IMR-90 (cell line): Measurements from ENCODE around the gene FARS2. TPM values are rescaled to one million over a fixed set of nuclear protein-coding genes. Genes with fewer than 3 reads are reported as not detected.

Experiments used
- ATAC-seq: fragments of 200-7000 bp; cut with Tn5 transposase; 2 replicates; pipeline ENCODE4 v1.9.1; 2020; ENCODE audit warnings: low read depth, mild to moderate bottlenecking, moderate library complexity
- BruUV-seq: library from RNA; stranded (reverse); fragments of 400-500 nt; replicated peaks from 2 replicates; lab custom pipeline; 2021; lab: Mats Ljungman, UMichigan
- CTCF ChIA-PET: fragments of 300-600 bp; formaldehyde crosslinking; extraction: SDS; loops from one replicate; lab custom pipeline; 2021; ENCODE audit warnings: antibody characterized with exemption; lab: Yijun Ruan, JAX
- POLR2A ChIA-PET: fragments of 300-600 bp; sonication (Branson Sonifier 250); formaldehyde crosslinking; loops from one replicate; lab custom pipeline; 2022; ENCODE audit warnings: antibody characterized with exemption; ENCODE audit not compliant: unreplicated experiment; lab: Charles Lee
- DNase-seq: peaks from one replicate; pipeline ENCODE4 v3.0.0; 2013
- H2AFZ ChIP-seq: replicated peaks from 2 replicates; pipeline ENCODE3; 2013; ENCODE audit warnings: low read length, mild to moderate bottlenecking; ENCODE audit not compliant: poor library complexity
- H2AK5ac ChIP-seq: 2 replicates; pipeline ENCODE4 v1.6.1; 2013; ENCODE audit warnings: low read depth, low read length, inconsistent platforms
- H2AK9ac ChIP-seq: replicated peaks from 2 replicates; pipeline ENCODE3; 2013; ENCODE audit warnings: mild to moderate bottlenecking, low read depth, low read length, moderate library complexity; ENCODE audit not compliant: poor library complexity
- H2BK120ac ChIP-seq: 2 replicates; pipeline ENCODE4 v1.6.1; 2013; ENCODE audit warnings: low read depth, low read length, inconsistent platforms
- H2BK15ac ChIP-seq: 3 replicates; pipeline ENCODE4 v1.6.1; 2013; ENCODE audit warnings: low read depth, low read length, inconsistent platforms
- H2BK20ac ChIP-seq: 2 replicates; pipeline ENCODE4 v1.6.1; 2013; ENCODE audit warnings: low read depth, mild to moderate bottlenecking, inconsistent platforms, low read length, moderate library complexity
- H2BK5ac ChIP-seq: 2 replicates; pipeline ENCODE4 v1.6.1; 2013; ENCODE audit warnings: mild to moderate bottlenecking, low read depth, low read length, inconsistent platforms; ENCODE audit not compliant: poor library complexity, severe bottlenecking
- H3K14ac ChIP-seq: replicated peaks from 2 replicates; pipeline ENCODE4 v1.6.1; 2013; ENCODE audit warnings: low read depth, low read length, inconsistent platforms
- H3K18ac ChIP-seq: 2 replicates; pipeline ENCODE4 v1.6.1; 2013; ENCODE audit warnings: low read depth, low read length, control low read depth
- H3K23ac ChIP-seq: 2 replicates; pipeline ENCODE4 v1.6.1; 2013; ENCODE audit warnings: low read depth, low read length, inconsistent platforms
- H3K27ac ChIP-seq: 2 replicates; pipeline ENCODE4 v1.5.1; 2013; ENCODE audit warnings: mild to moderate bottlenecking, control low read depth, low read length; ENCODE audit not compliant: insufficient read depth
- H3K27me3 ChIP-seq: 2 replicates; pipeline ENCODE4 v1.6.1; 2013; ENCODE audit warnings: low read length; ENCODE audit not compliant: control insufficient read depth, insufficient read depth
- H3K36me3 ChIP-seq: 2 replicates; pipeline ENCODE4 v1.6.1; 2013; ENCODE audit warnings: low read length, mixed read lengths; ENCODE audit not compliant: control insufficient read depth, insufficient read depth
- H3K4ac ChIP-seq: 2 replicates; pipeline ENCODE4 v1.6.1; 2013; ENCODE audit warnings: low read depth, low read length, inconsistent platforms
- H3K4me1 ChIP-seq: 2 replicates; pipeline ENCODE4 v1.6.1; 2013; ENCODE audit warnings: low read length, mixed read lengths; ENCODE audit not compliant: control insufficient read depth, insufficient read depth
- H3K4me2 ChIP-seq: 2 replicates; pipeline ENCODE4 v1.6.1; 2013; ENCODE audit warnings: low read depth, mild to moderate bottlenecking, control low read depth, low read length, moderate library complexity
- H3K4me3 ChIP-seq: 2 replicates; pipeline ENCODE4 v1.5.1; 2013; ENCODE audit warnings: low read depth, mild to moderate bottlenecking, control low read depth, low read length, moderate library complexity; ENCODE audit not compliant: insufficient read depth
- H3K56ac ChIP-seq: 2 replicates; pipeline ENCODE4 v1.6.1; 2013; ENCODE audit warnings: low read length, inconsistent platforms; ENCODE audit not compliant: insufficient read depth; ENCODE audit errors: extremely low read depth
- H3K79me1 ChIP-seq, 2 experiments: 2 replicates each; pipeline ENCODE4 v1.6.1; 2013; ENCODE audit warnings: low read length in 2 of 2, inconsistent platforms in 1 of 2, low read depth in 1 of 2
- H3K9ac ChIP-seq: 2 replicates; pipeline ENCODE4 v1.6.1; 2013; ENCODE audit warnings: low read depth, low read length, control low read depth
- H3K9me1 ChIP-seq: 2 replicates; pipeline ENCODE4 v1.6.1; 2013; ENCODE audit warnings: low read length, inconsistent platforms; ENCODE audit not compliant: insufficient read depth
- H3K9me3 ChIP-seq: 2 replicates; pipeline ENCODE4 v1.6.1; 2013; ENCODE audit warnings: low read length; ENCODE audit not compliant: control insufficient read depth, insufficient read depth
- H4K20me1 ChIP-seq: 2 replicates; pipeline ENCODE4 v1.6.1; 2013; ENCODE audit warnings: low read length, inconsistent platforms; ENCODE audit not compliant: insufficient read depth
- H4K5ac ChIP-seq: 2 replicates; pipeline ENCODE4 v1.6.1; 2013; ENCODE audit warnings: mild to moderate bottlenecking, low read depth, low read length, control low read depth
- H4K8ac ChIP-seq, 2 experiments: 2 replicates each; pipeline ENCODE4 v1.6.1; 2013; ENCODE audit warnings: low read depth in 2 of 2, low read length in 2 of 2, control low read depth in 1 of 2, inconsistent platforms in 1 of 2
- H4K91ac ChIP-seq: 2 replicates; pipeline ENCODE4 v1.6.1; 2013; ENCODE audit warnings: low read depth, low read length, inconsistent platforms; ENCODE audit not compliant: insufficient read depth
- BHLHE40 ChIP-seq: fragments of 150-350 bp; IDR thresholded peaks from 2 replicates; pipeline ENCODE4 v1.6.1; 2016; ENCODE audit warnings: mild to moderate bottlenecking, low read depth, low read length
- CHD1 ChIP-seq: IDR thresholded peaks from 2 replicates; pipeline ENCODE4 v1.6.1; 2012; ENCODE audit warnings: low read depth, low read length, improper control_type of control experiment
- FOS ChIP-seq: fragments of 150-350 bp; IDR thresholded peaks from 2 replicates; pipeline ENCODE4 v1.6.1; 2016; ENCODE audit warnings: low read depth, low read length
- MAFK ChIP-seq: IDR thresholded peaks from 2 replicates; pipeline ENCODE4 v1.6.1; 2012; ENCODE audit warnings: low read depth, low read length, improper control_type of control experiment
- MAZ ChIP-seq: IDR thresholded peaks from 2 replicates; pipeline ENCODE4 v1.6.1; 2012; ENCODE audit warnings: low read depth, mild to moderate bottlenecking, low read length, improper control_type of control experiment, moderate library complexity, borderline replicate concordance
- MXI1 ChIP-seq: IDR thresholded peaks from 2 replicates; pipeline ENCODE4 v1.6.1; 2012; ENCODE audit warnings: low read depth, mild to moderate bottlenecking, low read length, moderate library complexity, borderline replicate concordance
- POLR2A ChIP-seq: IDR thresholded peaks from 2 replicates; pipeline ENCODE4 v1.6.1; 2012; ENCODE audit warnings: mild to moderate bottlenecking, low read depth, low read length
- RCOR1 ChIP-seq: IDR thresholded peaks from 2 replicates; pipeline ENCODE4 v1.6.1; 2012; ENCODE audit warnings: mild to moderate bottlenecking, low read length, improper control_type of control experiment; ENCODE audit not compliant: insufficient replicate concordance
- RFX5 ChIP-seq: IDR thresholded peaks from 2 replicates; pipeline ENCODE4 v1.8.0; 2012; ENCODE audit warnings: low read depth, mild to moderate bottlenecking, low read length, moderate library complexity
- SMC3 ChIP-seq: fragments of 150-350 bp; IDR thresholded peaks from 2 replicates; pipeline ENCODE4 v1.6.1; 2016; ENCODE audit warnings: low read depth, mild to moderate bottlenecking, antibody characterized with exemption, low read length, moderate library complexity
- WGBS, 2 experiments: methylation state at CpG; one replicate each; pipeline versions ENCODE4 v1.1.5 to v1.1.7; 2013; ENCODE audit warnings: missing lambda C conversion rate in 2 of 2; ENCODE audit not compliant: insufficient read length in 1 of 2; ENCODE audit errors: extremely low coverage in 2 of 2; 5-methylcytosine and 5-hydroxymethylcytosine counted together
- dilution Hi-C: fragments of 300-500 bp; cut with HindIII; formaldehyde crosslinking; loops from one replicate; pipeline ENCODE4 v1.14.3; 2018; ENCODE audit warnings: low sequenced_read_pairs; ENCODE audit not compliant: unreplicated experiment
- in situ Hi-C: fragments of 300-500 bp; cut with MboI; formaldehyde crosslinking; loops from 3 replicates; pipeline ENCODE4 v1.14.3; 2019; ENCODE audit warnings: low sequenced_read_pairs, inconsistent platforms, mixed read lengths
- intact Hi-C: fragments of 100-400 bp; cut with micrococcal nuclease; formaldehyde crosslinking; loops from 2 replicates; pipeline ENCODE4 v1.10.0; 2022
- polyA plus RNA-seq, 3 experiments: library from polyadenylated mRNA; depleted of rRNA; stranded (reverse); fragments of >200 nt; gene quantifications; 2 replicates each; pipeline ENCODE4 v1.2.3, GENCODE V29; 2012; ENCODE audit warnings: low replicate concordance in 1 of 3
- total RNA-seq: library from RNA; depleted of rRNA; stranded (reverse); fragments of >200 nt; gene quantifications from 2 replicates; pipeline ENCODE4 v1.2.3, GENCODE V29; 2012

Gene FARS2
- total and polyA plus RNA-seq, 2 of the 4 experiments (the other 2 are of a cell fraction): 12.1 to 28.9 TPM

- H3K9me1 ChIP-seq: no peaks in the 10 kb centered on the region
- no peaks in the 10 kb centered on the region for H3K36me3 ChIP-seq
- no peak overlapping the region for H3K14ac ChIP-seq
- no peak overlapping the region for H2BK20ac ChIP-seq
- no peak overlapping the region for H4K5ac ChIP-seq
- H2AK5ac ChIP-seq: no peak overlapping the region
- H2BK5ac ChIP-seq: no peak overlapping the region
- dilution Hi-C loops: no loop called here
- no peak overlapping the region for H3K18ac ChIP-seq
- BruUV-seq: no TSS peak
- H3K56ac ChIP-seq: no peak overlapping the region
- H3K27me3 ChIP-seq: no peaks in the 10 kb centered on the region
- H2BK120ac ChIP-seq: no peak overlapping the region
- in situ Hi-C loops: no loop called here
- H4K20me1 ChIP-seq: no peaks in the 10 kb centered on the region
- H4K91ac ChIP-seq: no peak overlapping the region
- H3K4me3 ChIP-seq: no peak overlapping the region
- H3K9ac ChIP-seq: no peak overlapping the region
- no peak overlapping the region for H2BK15ac ChIP-seq
- H3K4ac ChIP-seq: no peak overlapping the region
- no peaks in the 10 kb centered on the region for H3K79me1 ChIP-seq
- no peak overlapping the region for H3K4me2 ChIP-seq
- H2AFZ ChIP-seq: no peak overlapping the region
- ChIA-PET CTCF (no interaction called here), POLR2A (no interaction called here)
- H2AK9ac ChIP-seq: peak overlapping the region; percentile 37
- no peak for DNase-seq
- no CpG with 5 or more reads among the region's 6 CpGs for WGBS, 2 experiments
- H3K4me1 ChIP-seq: peaks cover 10% of the 10 kb centered on the region
- no peak overlapping the region for H4K8ac ChIP-seq
- peaks cover 2% of the 10 kb centered on the region; the same call in 1 of the 2 replicates for H3K9me3 ChIP-seq
- no peak for ATAC-seq
- H3K27ac ChIP-seq: no peak overlapping the region
- intact Hi-C loops: no loop called here
- TF ChIP-seq SMC3 (no peak), RCOR1 (no peak), MAZ (no peak), RFX5 (no peak), MAFK (no peak), FOS (no peak), MXI1 (no peak), POLR2A (no peak), BHLHE40 (no peak), CHD1 (no peak)
- no peak overlapping the region for H3K23ac ChIP-seq
Observed at GRCh38 chr6:5749016-5749650, 487.8 kb downstream of the FARS2 start.
